HepG2 (cell line): ENCODE results near the gene KHNYN. TPM values are rescaled to one million over a fixed set of nuclear protein-coding genes. Genes with fewer than 3 reads are reported as not detected.
A peak's percentile ranks its signal among the peaks of the same experiment; 100 is the strongest.

Source experiments
- BCL6 ChIP-seq: IDR thresholded peaks from 2 replicates; pipeline ENCODE4 v1.6.1; 2016; ENCODE audit warnings: missing genetic modification reagents, missing compliant biosample characterization
- GATA4 ChIP-seq: sonication (generic); IDR thresholded peaks from 2 replicates; pipeline ENCODE4 v1.6.1; 2016; ENCODE audit warnings: antibody characterized with exemption, low read depth, borderline replicate concordance
- ISL2 ChIP-seq: sonication (generic); formaldehyde crosslinking; IDR thresholded peaks from 2 replicates; pipeline ENCODE4 v1.5.0; 2020; ENCODE audit warnings: missing genetic modification reagents
- NFYB ChIP-seq: sonication (generic); formaldehyde crosslinking; IDR thresholded peaks from 2 replicates; pipeline ENCODE4 v1.4.0; 2020; ENCODE audit warnings: missing genetic modification reagents
- NFYC ChIP-seq: IDR thresholded peaks from 2 replicates; pipeline ENCODE4 v1.6.1; 2016; ENCODE audit warnings: missing genetic modification reagents, missing compliant biosample characterization
- PHF21A ChIP-seq: sonication (generic); formaldehyde crosslinking; IDR thresholded peaks from 2 replicates; pipeline ENCODE4 v1.5.0; 2020; ENCODE audit warnings: mild to moderate bottlenecking, missing genetic modification reagents
- SAP130 ChIP-seq: IDR thresholded peaks from 2 replicates; pipeline ENCODE4 v1.6.1; 2016; ENCODE audit warnings: low read depth
- SMARCC2 ChIP-seq: fragments of 450-650 bp; IDR thresholded peaks from 2 replicates; pipeline ENCODE4 v1.6.1; 2017; ENCODE audit warnings: antibody characterized with exemption, mild to moderate bottlenecking
- SMC3 ChIP-seq: IDR thresholded peaks from 2 replicates; pipeline ENCODE4 v1.6.1; 2011; ENCODE audit warnings: low read length, improper control_type of control experiment
- SP4 ChIP-seq: sonication (generic); formaldehyde crosslinking; IDR thresholded peaks from 2 replicates; pipeline ENCODE4 v1.8.1; 2023; ENCODE audit warnings: mild to moderate bottlenecking, missing genetic modification reagents
- ZFP62 ChIP-seq: sonication (generic); formaldehyde crosslinking; IDR thresholded peaks from 2 replicates; pipeline ENCODE4 v1.4.0; 2020; ENCODE audit warnings: missing genetic modification reagents
- ZNF180 ChIP-seq: sonication (generic); formaldehyde crosslinking; IDR thresholded peaks from 2 replicates; pipeline ENCODE4 v1.4.0; 2020; ENCODE audit warnings: low read depth, missing genetic modification reagents, borderline replicate concordance
- ZNF225 ChIP-seq: sonication (generic); formaldehyde crosslinking; IDR thresholded peaks from 2 replicates; pipeline ENCODE4 v1.4.0; 2020; ENCODE audit warnings: mild to moderate bottlenecking, missing genetic modification reagents
- ZNF670 ChIP-seq: sonication (generic); formaldehyde crosslinking; IDR thresholded peaks from 2 replicates; pipeline ENCODE4 v1.8.0; 2022; ENCODE audit warnings: mild to moderate bottlenecking, missing genetic modification reagents, borderline replicate concordance
- ZNF703 ChIP-seq: sonication (generic); formaldehyde crosslinking; IDR thresholded peaks from 2 replicates; pipeline ENCODE4 v1.5.1; 2020; ENCODE audit warnings: missing genetic modification reagents, mild to moderate bottlenecking, moderate library complexity, borderline replicate concordance
- ZNF768 ChIP-seq: sonication (generic); formaldehyde crosslinking; IDR thresholded peaks from 2 replicates; pipeline ENCODE4 v1.4.0; 2020; ENCODE audit warnings: missing genetic modification reagents
- polyA plus RNA-seq, 8 experiments: library from polyadenylated mRNA; depleted of rRNA in 3 of 8; stranded (reverse) in 7 of 8; unstranded in 1 of 8; fragments of >200 nt; fragmentation: Illumina TruSeq in 4 of 8; extraction: Trizol in 4 of 8; gene quantifications; 2 replicates each; pipeline versions ENCODE4 v1.2.1 to v1.2.3, GENCODE V29; 2011 to 2016; ENCODE audit warnings: low read depth in 4 of 8, missing spikeins in 1 of 8, mixed read lengths in 1 of 8; ENCODE audit not compliant: insufficient read depth in 1 of 8
- total RNA-seq, 5 experiments: library from RNA; depleted of rRNA; stranded (reverse); fragments of >200 nt; fragmentation: Illumina TruSeq; extraction: Trizol; gene quantifications; 2 replicates each; pipeline ENCODE4 v1.2.3, GENCODE V29; 2016; ENCODE audit warnings: low read depth in 1 of 5
- TF ChIP-seq, protein P1 (sequence below): sonication (generic); formaldehyde crosslinking; IDR thresholded peaks from 2 replicates; pipeline ENCODE4 v1.4.0; 2020; ENCODE audit warnings: missing genetic modification reagents; ENCODE audit errors: not compliant biosample characterization
- TF ChIP-seq, protein P2 (sequence below): sonication (generic); formaldehyde crosslinking; IDR thresholded peaks from 2 replicates; pipeline ENCODE4 v1.4.0; 2020; ENCODE audit warnings: mild to moderate bottlenecking, low read depth, missing genetic modification reagents
- TF ChIP-seq, protein P3 (sequence below): sonication (generic); formaldehyde crosslinking; IDR thresholded peaks from 2 replicates; pipeline ENCODE4 v1.4.0; 2020; ENCODE audit warnings: low read depth, mild to moderate bottlenecking, missing genetic modification reagents
- TF ChIP-seq, protein P4 (sequence below): sonication (generic); formaldehyde crosslinking; IDR thresholded peaks from 2 replicates; pipeline ENCODE4 v1.8.0; 2022; ENCODE audit warnings: missing genetic modification reagents, low read depth, mild to moderate bottlenecking, borderline replicate concordance
- TF ChIP-seq, protein P5 (sequence below): sonication (generic); IDR thresholded peaks from 2 replicates; pipeline ENCODE4 v1.6.1; 2016; ENCODE audit warnings: low read depth, borderline replicate concordance

Gene KHNYN
- total and polyA plus RNA-seq, 2 of the 13 experiments (the other 11 are each of a cell fraction or from before 2014, with no cell fraction given): 52.8 to 75.7 TPM

DNA sequence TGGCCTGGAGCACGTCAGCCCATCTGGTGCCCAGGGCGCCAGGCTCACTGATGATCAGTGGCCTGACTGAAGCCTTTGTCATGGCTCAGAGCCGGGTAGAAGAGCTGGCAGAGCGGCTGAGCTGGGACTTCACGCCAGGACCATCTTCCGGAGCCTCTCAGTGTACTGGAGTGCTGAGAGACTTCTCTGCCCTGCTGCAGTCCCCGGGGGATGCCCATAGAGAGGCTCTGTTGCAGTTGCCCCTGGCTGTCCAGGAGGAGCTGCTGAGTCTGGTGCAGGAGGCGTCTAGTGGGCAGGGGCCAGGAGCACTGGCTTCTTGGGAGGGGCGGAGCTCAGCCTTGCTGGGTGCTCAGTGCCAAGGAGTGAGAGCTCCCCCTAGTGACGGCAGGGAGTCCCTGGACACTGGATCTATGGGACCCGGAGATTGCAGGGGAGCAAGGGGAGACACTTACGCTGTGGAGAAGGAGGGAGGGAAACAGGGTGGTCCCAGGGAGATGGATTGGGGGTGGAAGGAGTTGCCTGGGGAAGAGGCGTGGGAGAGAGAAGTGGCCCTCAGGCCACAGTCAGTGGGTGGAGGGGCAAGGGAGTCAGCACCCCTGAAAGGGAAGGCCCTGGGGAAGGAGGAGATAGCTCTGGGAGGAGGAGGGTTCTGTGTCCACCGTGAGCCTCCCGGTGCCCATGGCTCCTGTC lies 2.0 kb downstream of the KHNYN start (continued):
- TF ChIP-seq SP4 (CRISPR knock-in tag): no peak
- TF ChIP-seq, protein P1, sequence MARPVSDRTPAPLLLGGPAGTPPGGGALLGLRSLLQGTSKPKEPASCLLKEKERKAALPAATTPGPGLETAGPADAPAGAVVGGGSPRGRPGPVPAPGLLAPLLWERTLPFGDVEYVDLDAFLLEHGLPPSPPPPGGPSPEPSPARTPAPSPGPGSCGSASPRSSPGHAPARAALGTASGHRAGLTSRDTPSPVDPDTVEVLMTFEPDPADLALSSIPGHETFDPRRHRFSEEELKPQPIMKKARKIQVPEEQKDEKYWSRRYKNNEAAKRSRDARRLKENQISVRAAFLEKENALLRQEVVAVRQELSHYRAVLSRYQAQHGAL (CRISPR knock-in tag): no peak
- TF ChIP-seq, protein P2, sequence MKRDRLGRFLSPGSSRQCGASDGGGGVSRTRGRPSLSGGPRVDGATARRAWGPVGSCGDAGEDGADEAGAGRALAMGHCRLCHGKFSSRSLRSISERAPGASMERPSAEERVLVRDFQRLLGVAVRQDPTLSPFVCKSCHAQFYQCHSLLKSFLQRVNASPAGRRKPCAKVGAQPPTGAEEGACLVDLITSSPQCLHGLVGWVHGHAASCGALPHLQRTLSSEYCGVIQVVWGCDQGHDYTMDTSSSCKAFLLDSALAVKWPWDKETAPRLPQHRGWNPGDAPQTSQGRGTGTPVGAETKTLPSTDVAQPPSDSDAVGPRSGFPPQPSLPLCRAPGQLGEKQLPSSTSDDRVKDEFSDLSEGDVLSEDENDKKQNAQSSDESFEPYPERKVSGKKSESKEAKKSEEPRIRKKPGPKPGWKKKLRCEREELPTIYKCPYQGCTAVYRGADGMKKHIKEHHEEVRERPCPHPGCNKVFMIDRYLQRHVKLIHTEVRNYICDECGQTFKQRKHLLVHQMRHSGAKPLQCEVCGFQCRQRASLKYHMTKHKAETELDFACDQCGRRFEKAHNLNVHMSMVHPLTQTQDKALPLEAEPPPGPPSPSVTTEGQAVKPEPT: no peak
- TF ChIP-seq NFYB: no peak
- peak; percentile 93 for TF ChIP-seq SMC3
- TF ChIP-seq ZNF703 (CRISPR knock-in tag): no peak
- TF ChIP-seq, protein P3, sequence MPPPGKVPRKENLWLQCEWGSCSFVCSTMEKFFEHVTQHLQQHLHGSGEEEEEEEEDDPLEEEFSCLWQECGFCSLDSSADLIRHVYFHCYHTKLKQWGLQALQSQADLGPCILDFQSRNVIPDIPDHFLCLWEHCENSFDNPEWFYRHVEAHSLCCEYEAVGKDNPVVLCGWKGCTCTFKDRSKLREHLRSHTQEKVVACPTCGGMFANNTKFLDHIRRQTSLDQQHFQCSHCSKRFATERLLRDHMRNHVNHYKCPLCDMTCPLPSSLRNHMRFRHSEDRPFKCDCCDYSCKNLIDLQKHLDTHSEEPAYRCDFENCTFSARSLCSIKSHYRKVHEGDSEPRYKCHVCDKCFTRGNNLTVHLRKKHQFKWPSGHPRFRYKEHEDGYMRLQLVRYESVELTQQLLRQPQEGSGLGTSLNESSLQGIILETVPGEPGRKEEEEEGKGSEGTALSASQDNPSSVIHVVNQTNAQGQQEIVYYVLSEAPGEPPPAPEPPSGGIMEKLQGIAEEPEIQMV (CRISPR knock-in tag): peak; percentile 73; the same call in 1 of the 2 replicates
- TF ChIP-seq BCL6: peak; percentile 45; the same call in 1 of the 2 replicates
- no peak for TF ChIP-seq PHF21A (CRISPR knock-in tag)
- no peak for TF ChIP-seq ZNF180
- TF ChIP-seq, protein P4, sequence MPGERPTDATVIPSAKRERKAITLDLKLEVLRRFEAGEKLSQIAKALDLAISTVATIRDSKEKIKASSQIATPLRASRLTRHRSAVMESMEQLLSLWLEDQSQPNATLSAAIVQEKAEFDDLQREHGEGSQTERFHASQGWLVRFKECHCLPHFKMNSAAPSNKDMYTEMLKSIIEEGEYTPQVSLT (CRISPR knock-in tag): no peak
- 0 out of 2 replicates have a peak, but pooled peaks have one; percentile 73 for TF ChIP-seq ZNF225 (CRISPR knock-in tag)
- TF ChIP-seq, protein P5, sequence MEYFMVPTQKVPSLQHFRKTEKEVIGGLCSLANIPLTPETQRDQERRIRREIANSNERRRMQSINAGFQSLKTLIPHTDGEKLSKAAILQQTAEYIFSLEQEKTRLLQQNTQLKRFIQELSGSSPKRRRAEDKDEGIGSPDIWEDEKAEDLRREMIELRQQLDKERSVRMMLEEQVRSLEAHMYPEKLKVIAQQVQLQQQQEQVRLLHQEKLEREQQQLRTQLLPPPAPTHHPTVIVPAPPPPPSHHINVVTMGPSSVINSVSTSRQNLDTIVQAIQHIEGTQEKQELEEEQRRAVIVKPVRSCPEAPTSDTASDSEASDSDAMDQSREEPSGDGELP: 0 out of 2 replicates have a peak, but pooled peaks have one; percentile 14
- TF ChIP-seq NFYC (CRISPR knock-in tag): no peak; the same call in 1 of the 2 replicates
- TF ChIP-seq ZNF768 (CRISPR knock-in tag): peak; percentile 59; the same call in 1 of the 2 replicates
- TF ChIP-seq SMARCC2: no peak
- TF ChIP-seq ZFP62: no peak
- TF ChIP-seq ZNF670 (CRISPR knock-in tag): no peak
- no peak for TF ChIP-seq GATA4
- TF ChIP-seq SAP130 (CRISPR knock-in tag): peak; percentile 74
- TF ChIP-seq ISL2 (CRISPR knock-in tag): peak; percentile 70; the same call in 1 of the 2 replicates
